Tibial nerve (tissue), 4 donors: Measurements from ENCODE around the gene CLDN34.

Experiments used
- EP300 ChIP-seq, 2 donors: sonication (generic); formaldehyde crosslinking; IDR thresholded peaks; one replicate each; pipeline ENCODE4 v1.6.1; 2017; ENCODE audit warnings: antibody characterized with exemption in 2 of 2, mild to moderate bottlenecking in 1 of 2
- TF ChIP-seq, protein P1 (sequence below), 5 experiments: fragments of 200-600 bp in 3 of 5; fragments of 450-650 bp in 2 of 5; sonication (generic) in 3 of 5; IDR thresholded peaks; one replicate each; pipeline ENCODE4 v1.5.1; 2016 to 2019; ENCODE audit warnings: antibody characterized with exemption in 5 of 5, mild to moderate bottlenecking in 3 of 5, moderate library complexity in 2 of 5

DNA sequence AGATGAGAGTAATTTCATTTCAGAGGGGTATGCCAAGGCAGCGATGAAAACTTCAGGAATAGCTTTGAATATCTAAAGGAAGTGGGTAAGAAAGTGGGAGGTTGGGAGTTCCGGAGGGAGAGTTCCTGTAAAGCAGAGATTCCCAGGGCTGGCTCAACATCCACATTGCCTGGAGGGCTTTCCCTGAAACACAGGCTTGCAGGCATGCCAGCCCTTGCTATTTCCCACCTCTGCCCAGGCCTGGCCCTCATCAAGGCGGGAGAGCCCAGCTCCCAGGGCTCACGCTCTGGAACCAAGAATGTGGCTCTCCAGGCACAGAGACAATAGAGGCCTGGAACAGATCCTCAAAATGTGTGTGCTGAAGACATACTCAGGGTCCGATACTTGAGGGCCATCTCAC, 43.8 kb upstream of the CLDN34 start:
- TF ChIP-seq, protein P1, sequence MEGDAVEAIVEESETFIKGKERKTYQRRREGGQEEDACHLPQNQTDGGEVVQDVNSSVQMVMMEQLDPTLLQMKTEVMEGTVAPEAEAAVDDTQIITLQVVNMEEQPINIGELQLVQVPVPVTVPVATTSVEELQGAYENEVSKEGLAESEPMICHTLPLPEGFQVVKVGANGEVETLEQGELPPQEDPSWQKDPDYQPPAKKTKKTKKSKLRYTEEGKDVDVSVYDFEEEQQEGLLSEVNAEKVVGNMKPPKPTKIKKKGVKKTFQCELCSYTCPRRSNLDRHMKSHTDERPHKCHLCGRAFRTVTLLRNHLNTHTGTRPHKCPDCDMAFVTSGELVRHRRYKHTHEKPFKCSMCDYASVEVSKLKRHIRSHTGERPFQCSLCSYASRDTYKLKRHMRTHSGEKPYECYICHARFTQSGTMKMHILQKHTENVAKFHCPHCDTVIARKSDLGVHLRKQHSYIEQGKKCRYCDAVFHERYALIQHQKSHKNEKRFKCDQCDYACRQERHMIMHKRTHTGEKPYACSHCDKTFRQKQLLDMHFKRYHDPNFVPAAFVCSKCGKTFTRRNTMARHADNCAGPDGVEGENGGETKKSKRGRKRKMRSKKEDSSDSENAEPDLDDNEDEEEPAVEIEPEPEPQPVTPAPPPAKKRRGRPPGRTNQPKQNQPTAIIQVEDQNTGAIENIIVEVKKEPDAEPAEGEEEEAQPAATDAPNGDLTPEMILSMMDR (IDR thresholded peaks at IDR 0.05), result no peak
- TF ChIP-seq EP300 (IDR thresholded peaks at IDR 0.05), result no peak
